Measurements from ENCODE around the gene TMCO4.

DNA sequence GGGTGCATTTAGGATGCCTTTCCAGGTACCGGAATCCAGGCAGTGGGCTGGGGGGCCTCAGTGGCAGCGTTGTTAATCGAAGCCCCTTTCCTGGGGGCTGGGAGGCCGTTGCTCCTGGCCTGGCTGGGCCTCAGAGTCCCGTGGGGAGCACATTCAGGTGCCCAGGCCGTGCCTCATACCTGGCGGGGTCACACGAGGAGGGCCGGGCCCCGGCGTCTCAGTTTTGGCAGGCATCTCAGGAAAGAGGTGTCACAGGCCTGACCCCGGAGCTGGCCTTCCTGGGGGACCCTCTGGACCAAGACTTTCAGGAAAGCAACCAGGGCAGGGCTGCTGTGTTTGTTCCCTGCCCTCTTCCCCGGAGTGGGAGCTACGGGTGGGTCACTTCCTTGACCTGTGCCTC is 151.5 kb downstream of the TMCO4 start:
- TF ChIP-seq, protein P1, sequence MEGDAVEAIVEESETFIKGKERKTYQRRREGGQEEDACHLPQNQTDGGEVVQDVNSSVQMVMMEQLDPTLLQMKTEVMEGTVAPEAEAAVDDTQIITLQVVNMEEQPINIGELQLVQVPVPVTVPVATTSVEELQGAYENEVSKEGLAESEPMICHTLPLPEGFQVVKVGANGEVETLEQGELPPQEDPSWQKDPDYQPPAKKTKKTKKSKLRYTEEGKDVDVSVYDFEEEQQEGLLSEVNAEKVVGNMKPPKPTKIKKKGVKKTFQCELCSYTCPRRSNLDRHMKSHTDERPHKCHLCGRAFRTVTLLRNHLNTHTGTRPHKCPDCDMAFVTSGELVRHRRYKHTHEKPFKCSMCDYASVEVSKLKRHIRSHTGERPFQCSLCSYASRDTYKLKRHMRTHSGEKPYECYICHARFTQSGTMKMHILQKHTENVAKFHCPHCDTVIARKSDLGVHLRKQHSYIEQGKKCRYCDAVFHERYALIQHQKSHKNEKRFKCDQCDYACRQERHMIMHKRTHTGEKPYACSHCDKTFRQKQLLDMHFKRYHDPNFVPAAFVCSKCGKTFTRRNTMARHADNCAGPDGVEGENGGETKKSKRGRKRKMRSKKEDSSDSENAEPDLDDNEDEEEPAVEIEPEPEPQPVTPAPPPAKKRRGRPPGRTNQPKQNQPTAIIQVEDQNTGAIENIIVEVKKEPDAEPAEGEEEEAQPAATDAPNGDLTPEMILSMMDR (IDR thresholded peaks at IDR 0.05; ENCODE audit: low read depth, low read length), result no peak
- TF ChIP-seq EZH2phosphoT487 (IDR thresholded peaks at IDR 0.05; ENCODE audit: low read depth), result no peak
